Measurements from ENCODE around the gene NRXN3.

Gene NRXN3

DNA sequence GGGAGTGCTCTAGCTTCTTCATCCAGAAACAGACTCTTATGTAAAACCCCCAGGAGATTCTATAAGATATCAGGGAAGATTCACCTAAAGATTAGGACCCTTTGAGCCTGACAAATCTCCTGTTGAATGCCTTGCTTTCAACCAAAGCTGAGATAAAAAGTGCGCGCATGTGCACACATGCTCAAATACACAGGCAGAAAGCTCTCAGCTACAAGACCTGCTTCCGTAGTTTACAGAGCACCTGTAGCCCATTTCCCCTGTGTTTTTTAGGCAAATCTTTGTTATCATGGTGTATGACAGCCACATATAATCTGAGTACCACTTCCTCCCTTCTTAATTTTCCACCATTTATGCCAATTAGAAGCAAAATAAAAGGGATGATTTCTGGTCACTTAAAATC lies 866.9 kb downstream of the NRXN3 start:
- peaks cover 4% of the 10 kb centered on the region for H3K4me1 ChIP-seq (ENCODE audit: control insufficient read depth, insufficient read depth, low read length)
- WGBS, 2 experiments = 97 to 100% methylated on average over 3 of the region's 3 CpGs
- no peaks in the 10 kb centered on the region for H3K36me3 ChIP-seq (ENCODE audit: control insufficient read depth, insufficient read depth, low read length)
- H3K27ac ChIP-seq (ENCODE audit: insufficient read depth, low read depth, low read length, poor library complexity, severe bottlenecking) = no peak overlapping the region
- H3K9me3 ChIP-seq (ENCODE audit: control insufficient read depth, low read length) = no peaks in the 10 kb centered on the region
- no peak overlapping the region for H3K4me3 ChIP-seq (ENCODE audit: insufficient read depth, low read depth, low read length)
- no peaks in the 10 kb centered on the region for H3K27me3 ChIP-seq (ENCODE audit: control insufficient read depth, insufficient read depth, low read length, poor library complexity, severe bottlenecking)

DNA sequence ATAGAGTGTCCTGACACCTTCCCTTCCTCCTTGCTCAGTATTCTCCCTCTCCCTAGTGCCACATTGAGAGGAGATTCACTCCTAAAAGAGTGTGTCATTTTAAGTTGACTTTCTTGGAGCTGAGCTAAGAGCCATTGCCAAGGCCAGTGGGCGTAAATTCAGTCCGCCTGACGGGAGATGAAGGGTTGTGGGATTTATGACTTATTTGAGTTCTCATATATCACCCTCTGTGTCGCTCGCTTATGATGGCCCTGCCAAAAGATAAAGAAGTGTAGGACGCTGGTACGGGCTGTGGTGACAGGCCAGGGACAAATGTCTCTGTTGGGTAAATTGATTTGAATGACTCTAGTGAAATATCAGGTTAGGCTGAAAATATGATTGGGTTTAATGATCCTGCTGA lies 867.4 kb downstream of the NRXN3 start:
- Histone ChIP-seq H3K27ac (ENCODE audit: insufficient read depth, low read depth, low read length, poor library complexity, severe bottlenecking) (no peak overlapping the region), H3K4me3 (ENCODE audit: insufficient read depth, low read depth, low read length) (no peak overlapping the region), H3K9me3 (ENCODE audit: control insufficient read depth, low read length) (no peaks in the 10 kb centered on the region), H3K4me1 (ENCODE audit: control insufficient read depth, insufficient read depth, low read length) (peaks cover 4% of the 10 kb centered on the region), H3K36me3 (ENCODE audit: control insufficient read depth, insufficient read depth, low read length) (no peaks in the 10 kb centered on the region), H3K27me3 (ENCODE audit: control insufficient read depth, insufficient read depth, low read length, poor library complexity, severe bottlenecking) (no peaks in the 10 kb centered on the region)
- 95 to 96% methylated on average over 7 of the region's 7 CpGs for WGBS, 2 experiments

DNA sequence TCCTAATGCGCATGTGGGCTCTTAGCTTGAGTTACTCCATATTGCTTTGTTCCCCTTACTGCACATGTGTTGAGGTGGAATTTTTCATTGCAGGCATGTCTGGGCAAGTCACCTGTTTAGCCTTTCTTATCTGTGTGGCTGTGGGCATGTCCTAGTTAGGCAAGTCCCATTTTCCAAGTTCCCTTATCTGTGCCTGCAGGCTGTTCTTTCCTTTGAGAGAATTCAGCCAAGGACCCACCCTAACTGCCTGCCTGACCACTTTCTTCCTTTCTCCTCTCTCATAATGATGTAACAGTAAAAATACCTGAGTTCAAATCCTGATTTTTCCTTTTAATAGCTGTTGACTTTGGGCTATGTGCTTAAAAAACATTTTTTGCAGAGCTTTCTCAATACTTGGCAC lies 870.6 kb downstream of the NRXN3 start:
- Histone ChIP-seq H3K27ac (ENCODE audit: insufficient read depth, low read depth, low read length, poor library complexity, severe bottlenecking) (no peak overlapping the region), H3K4me3 (ENCODE audit: insufficient read depth, low read depth, low read length) (no peak overlapping the region), H3K36me3 (ENCODE audit: control insufficient read depth, insufficient read depth, low read length) (no peaks in the 10 kb centered on the region), H3K27me3 (ENCODE audit: control insufficient read depth, insufficient read depth, low read length, poor library complexity, severe bottlenecking) (no peaks in the 10 kb centered on the region), H3K4me1 (ENCODE audit: control insufficient read depth, insufficient read depth, low read length) (peaks cover 4% of the 10 kb centered on the region), H3K9me3 (ENCODE audit: control insufficient read depth, low read length) (no peaks in the 10 kb centered on the region)
- 95 to 96% methylated on average over 1 of the region's 1 CpG for WGBS, 2 experiments

DNA sequence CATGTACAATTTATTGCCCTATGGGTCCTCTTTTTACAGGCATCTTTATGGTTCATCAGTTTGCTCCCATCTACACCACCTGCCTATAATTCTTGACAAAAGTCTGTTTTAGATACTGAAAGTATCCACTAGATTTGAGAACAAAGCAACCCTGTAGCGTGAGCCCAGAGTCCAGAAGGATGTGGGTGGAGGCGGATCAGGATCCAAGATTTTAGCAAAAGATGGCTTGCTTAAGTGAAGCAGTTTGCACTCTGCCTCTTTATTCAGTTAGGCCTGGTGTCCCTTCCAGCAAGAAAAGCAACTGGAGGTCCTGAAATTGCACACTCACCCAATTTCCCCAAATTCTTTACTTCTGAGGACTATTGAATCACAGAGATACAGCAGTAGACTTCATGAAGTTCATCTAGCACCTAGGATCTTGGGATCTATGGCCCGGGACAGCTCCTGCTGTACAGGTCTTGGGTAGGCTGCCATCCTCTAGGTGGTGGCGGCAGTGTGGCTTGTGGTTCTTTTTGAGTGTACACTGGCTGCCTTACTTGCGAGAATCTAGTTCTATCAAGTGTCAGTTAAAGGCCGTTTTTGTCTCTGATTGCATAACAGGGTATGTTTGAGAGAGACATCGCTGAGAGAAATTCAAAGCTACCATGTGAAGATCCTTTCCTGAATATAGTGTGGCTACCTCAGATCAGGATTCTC lies 873.2 kb downstream of the NRXN3 start:
- no peak overlapping the region for H3K4me3 ChIP-seq (ENCODE audit: insufficient read depth, low read depth, low read length)
- no peaks in the 10 kb centered on the region for H3K27me3 ChIP-seq (ENCODE audit: control insufficient read depth, insufficient read depth, low read length, poor library complexity, severe bottlenecking)
- H3K27ac ChIP-seq (ENCODE audit: insufficient read depth, low read depth, low read length, poor library complexity, severe bottlenecking) = no peak overlapping the region
- peaks cover 4% of the 10 kb centered on the region for H3K4me1 ChIP-seq (ENCODE audit: control insufficient read depth, insufficient read depth, low read length)
- H3K9me3 ChIP-seq (ENCODE audit: control insufficient read depth, low read length) = no peaks in the 10 kb centered on the region
- H3K36me3 ChIP-seq (ENCODE audit: control insufficient read depth, insufficient read depth, low read length) = no peaks in the 10 kb centered on the region
- WGBS, 2 experiments = 95 to 97% methylated on average over 7 of the region's 7 CpGs

DNA sequence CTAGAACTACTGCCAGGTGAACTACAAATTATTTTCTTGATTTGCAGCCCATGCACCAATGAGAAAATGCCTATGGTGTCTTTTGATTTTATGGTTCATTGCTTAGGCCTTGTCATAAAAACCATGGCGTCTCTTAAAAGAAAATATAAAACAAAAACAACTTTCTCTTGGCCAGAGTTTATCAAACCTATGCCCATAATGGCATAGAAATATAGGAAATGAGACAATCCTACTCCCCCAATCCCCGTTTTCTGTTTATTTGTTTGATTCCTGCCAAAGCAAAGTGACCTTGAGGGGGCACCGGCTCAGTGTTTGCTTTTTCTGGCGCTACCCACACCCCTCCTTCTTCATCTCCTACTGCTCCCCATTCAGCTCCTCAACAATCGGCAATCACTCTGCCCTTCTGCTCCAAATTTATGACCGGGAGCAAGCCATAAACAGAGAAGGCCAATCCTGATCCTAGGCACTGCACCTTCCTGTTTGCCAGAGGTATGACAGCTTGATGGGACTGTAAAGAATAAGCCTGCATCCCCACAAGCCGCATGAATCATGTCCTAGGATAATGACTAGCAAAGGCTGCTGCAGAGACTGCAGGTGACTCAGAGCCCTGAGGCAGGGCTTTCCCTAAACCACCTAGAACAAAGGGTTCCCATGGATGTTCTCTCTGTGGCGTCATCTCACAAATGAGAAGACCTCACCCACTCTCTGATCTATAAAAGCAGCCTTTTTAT lies 874.9 kb downstream of the NRXN3 start:
- Histone ChIP-seq H3K9me3 (ENCODE audit: control insufficient read depth, low read length) (no peaks in the 10 kb centered on the region), H3K4me1 (ENCODE audit: control insufficient read depth, insufficient read depth, low read length) (no peaks in the 10 kb centered on the region), H3K27ac (ENCODE audit: insufficient read depth, low read depth, low read length, poor library complexity, severe bottlenecking) (no peak overlapping the region), H3K27me3 (ENCODE audit: control insufficient read depth, insufficient read depth, low read length, poor library complexity, severe bottlenecking) (no peaks in the 10 kb centered on the region), H3K36me3 (ENCODE audit: control insufficient read depth, insufficient read depth, low read length) (no peaks in the 10 kb centered on the region), H3K4me3 (ENCODE audit: insufficient read depth, low read depth, low read length) (no peak overlapping the region)
- WGBS, 2 experiments = 74 to 76% methylated on average over 8 of the region's 8 CpGs

DNA sequence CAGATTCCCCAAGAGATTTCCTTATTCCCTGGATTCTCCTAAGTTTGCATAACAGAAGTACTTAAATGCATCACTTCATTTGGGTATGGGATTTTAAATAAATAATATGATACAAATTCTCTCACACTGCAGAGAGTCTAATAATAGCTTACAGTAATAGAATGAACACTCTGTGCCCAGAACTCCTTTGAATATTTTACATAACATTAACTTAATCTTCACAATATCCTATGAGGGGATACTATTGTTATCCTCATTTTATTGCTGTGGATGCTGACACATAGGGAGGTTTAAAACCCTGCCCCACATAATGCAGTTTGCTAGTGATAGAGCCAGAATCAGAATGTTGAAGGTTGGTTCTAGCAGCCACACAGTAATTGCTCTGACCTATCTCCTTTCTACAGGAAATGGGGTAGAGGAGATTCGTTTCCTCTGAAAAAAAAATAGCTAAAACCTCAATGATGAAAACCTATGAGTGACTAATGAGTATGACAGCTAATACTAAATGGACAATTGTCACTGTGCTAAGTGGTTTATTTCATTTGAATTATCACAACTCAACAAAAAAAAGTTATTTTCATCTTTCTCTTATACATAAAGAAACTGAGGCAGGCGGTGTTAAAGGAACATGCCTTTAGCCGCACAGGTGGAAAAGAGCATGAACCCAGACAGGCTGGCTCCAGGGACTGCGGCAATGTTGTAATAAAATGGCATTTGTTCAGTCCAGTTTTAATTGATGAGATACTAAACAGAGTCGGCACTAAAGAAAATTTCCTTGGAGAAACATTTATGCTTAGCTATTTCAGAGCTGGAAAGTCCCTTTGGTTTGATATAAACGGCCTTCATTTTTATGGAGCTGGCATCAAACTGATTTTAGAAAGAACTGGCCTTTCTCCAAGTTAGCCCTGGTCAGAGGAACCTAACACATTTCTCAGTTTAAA lies 880.9 kb downstream of the NRXN3 start:
- no peak overlapping the region for H3K27ac ChIP-seq (ENCODE audit: insufficient read depth, low read depth, low read length, poor library complexity, severe bottlenecking)
- 95 to 97% methylated on average over 5 to 6 of the region's 6 CpGs for WGBS, 2 experiments
- H3K36me3 ChIP-seq (ENCODE audit: control insufficient read depth, insufficient read depth, low read length) = no peaks in the 10 kb centered on the region
- H3K27me3 ChIP-seq (ENCODE audit: control insufficient read depth, insufficient read depth, low read length, poor library complexity, severe bottlenecking) = no peaks in the 10 kb centered on the region
- H3K9me3 ChIP-seq (ENCODE audit: control insufficient read depth, low read length) = no peaks in the 10 kb centered on the region
- H3K4me3 ChIP-seq (ENCODE audit: insufficient read depth, low read depth, low read length) = no peak overlapping the region
- no peaks in the 10 kb centered on the region for H3K4me1 ChIP-seq (ENCODE audit: control insufficient read depth, insufficient read depth, low read length)

DNA sequence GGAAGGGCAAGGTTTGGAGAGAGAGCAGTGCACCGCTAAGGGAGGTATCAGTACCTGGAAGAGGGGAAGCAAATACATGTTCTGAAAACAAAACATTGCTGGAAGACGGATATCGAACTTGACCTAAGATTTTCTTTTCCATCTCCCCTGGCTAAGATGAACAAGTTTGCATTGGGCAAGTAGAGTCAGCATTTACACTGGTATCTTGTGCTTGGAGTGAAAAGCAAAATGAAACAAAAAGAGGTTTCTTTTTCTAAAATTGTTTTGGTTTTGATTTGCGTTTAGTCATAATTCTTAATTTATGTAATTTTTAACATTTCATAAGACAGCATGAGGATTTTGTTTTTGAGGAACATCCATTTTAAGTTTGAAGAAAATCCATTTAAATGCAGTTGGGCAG lies 881.6 kb downstream of the NRXN3 start:
- no peaks in the 10 kb centered on the region for H3K27me3 ChIP-seq (ENCODE audit: control insufficient read depth, insufficient read depth, low read length, poor library complexity, severe bottlenecking)

DNA sequence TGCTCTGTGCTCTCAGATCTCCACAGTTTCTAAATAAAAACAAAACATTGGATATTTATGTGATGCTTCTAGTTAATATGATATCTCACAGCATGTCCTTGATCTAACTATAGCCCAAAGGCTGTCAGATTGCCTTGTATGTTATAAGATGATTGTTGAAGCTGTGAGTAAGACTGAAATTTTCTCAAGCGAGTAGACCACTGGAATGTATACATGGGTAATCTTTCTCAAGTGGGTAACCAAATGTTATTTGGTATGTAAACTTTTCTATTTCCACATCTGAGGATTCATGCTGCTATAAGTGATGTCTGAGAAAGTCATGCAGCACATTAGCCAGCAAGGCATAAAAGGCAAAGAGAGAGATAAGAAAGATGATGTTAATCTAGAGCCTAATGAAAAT lies 886.7 kb downstream of the NRXN3 start:
- 91 to 92% methylated on average over 1 of the region's 1 CpG for WGBS, 2 experiments
- H3K36me3 ChIP-seq (ENCODE audit: control insufficient read depth, insufficient read depth, low read length) = no peaks in the 10 kb centered on the region
- H3K9me3 ChIP-seq (ENCODE audit: control insufficient read depth, low read length) = no peaks in the 10 kb centered on the region
- no peaks in the 10 kb centered on the region for H3K27me3 ChIP-seq (ENCODE audit: control insufficient read depth, insufficient read depth, low read length, poor library complexity, severe bottlenecking)
- H3K4me1 ChIP-seq (ENCODE audit: control insufficient read depth, insufficient read depth, low read length) = no peaks in the 10 kb centered on the region
- H3K27ac ChIP-seq (ENCODE audit: insufficient read depth, low read depth, low read length, poor library complexity, severe bottlenecking) = no peak overlapping the region
- H3K4me3 ChIP-seq (ENCODE audit: insufficient read depth, low read depth, low read length) = no peak overlapping the region

More for the DNA sequence above, 881.6 kb downstream of the NRXN3 start:
- H3K27ac ChIP-seq (ENCODE audit: insufficient read depth, low read depth, low read length, poor library complexity, severe bottlenecking) = no peak overlapping the region
- 95 to 96% methylated on average over 3 of the region's 4 CpGs for WGBS, 2 experiments
- no peak overlapping the region for H3K4me3 ChIP-seq (ENCODE audit: insufficient read depth, low read depth, low read length)
- no peaks in the 10 kb centered on the region for H3K9me3 ChIP-seq (ENCODE audit: control insufficient read depth, low read length)
- no peaks in the 10 kb centered on the region for H3K4me1 ChIP-seq (ENCODE audit: control insufficient read depth, insufficient read depth, low read length)
- H3K36me3 ChIP-seq (ENCODE audit: control insufficient read depth, insufficient read depth, low read length) = no peaks in the 10 kb centered on the region

DNA sequence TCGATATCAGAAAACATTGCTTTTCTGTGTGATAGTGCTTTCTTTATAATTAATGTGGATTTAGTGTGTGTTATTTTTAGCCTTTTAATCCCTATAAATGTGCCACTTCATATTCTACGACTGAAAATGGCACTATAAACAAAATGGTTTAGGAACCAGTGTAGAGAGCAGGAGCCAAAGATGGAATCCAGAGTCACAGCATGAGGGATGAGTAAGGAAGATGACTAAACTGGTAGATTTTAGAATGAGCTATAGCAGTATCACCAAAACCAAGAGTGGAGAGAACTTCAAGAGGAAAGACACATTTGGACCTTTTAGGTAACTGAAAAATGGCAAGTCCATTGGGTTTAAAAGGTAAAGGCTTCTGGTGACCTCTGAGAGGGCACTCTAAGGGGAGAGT lies 887.2 kb downstream of the NRXN3 start:
- no peaks in the 10 kb centered on the region for H3K36me3 ChIP-seq (ENCODE audit: control insufficient read depth, insufficient read depth, low read length)
- no peak overlapping the region for H3K4me3 ChIP-seq (ENCODE audit: insufficient read depth, low read depth, low read length)
- H3K9me3 ChIP-seq (ENCODE audit: control insufficient read depth, low read length) = no peaks in the 10 kb centered on the region
- 89 to 98% methylated on average over 2 of the region's 2 CpGs for WGBS, 2 experiments
- peaks cover 4% of the 10 kb centered on the region for H3K4me1 ChIP-seq (ENCODE audit: control insufficient read depth, insufficient read depth, low read length)
- H3K27me3 ChIP-seq (ENCODE audit: control insufficient read depth, insufficient read depth, low read length, poor library complexity, severe bottlenecking) = no peaks in the 10 kb centered on the region
- no peak overlapping the region for H3K27ac ChIP-seq (ENCODE audit: insufficient read depth, low read depth, low read length, poor library complexity, severe bottlenecking)

DNA sequence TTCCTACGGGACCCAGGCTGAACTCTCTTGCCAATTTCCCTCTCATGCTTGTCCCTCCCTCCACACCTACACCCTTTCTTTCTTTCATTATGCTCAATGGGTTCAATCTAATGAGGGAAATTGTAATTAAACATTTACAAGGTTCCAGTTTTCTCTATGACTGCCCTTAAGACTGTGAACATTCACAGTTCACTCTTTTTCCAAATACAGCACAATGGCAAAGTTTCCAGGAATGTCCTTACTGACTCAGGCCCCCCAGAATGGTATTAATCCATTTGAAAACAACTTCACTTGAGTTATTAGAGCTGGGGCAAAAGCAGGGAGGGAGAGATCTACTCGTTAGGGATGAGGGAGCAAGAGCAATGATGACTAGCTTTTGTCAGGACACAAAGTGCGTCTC lies 892.1 kb downstream of the NRXN3 start:
- H3K36me3 ChIP-seq (ENCODE audit: control insufficient read depth, insufficient read depth, low read length) = no peaks in the 10 kb centered on the region
- peaks cover 6% of the 10 kb centered on the region for H3K4me1 ChIP-seq (ENCODE audit: control insufficient read depth, insufficient read depth, low read length)
- no peak overlapping the region for H3K27ac ChIP-seq (ENCODE audit: insufficient read depth, low read depth, low read length, poor library complexity, severe bottlenecking)
- H3K4me3 ChIP-seq (ENCODE audit: insufficient read depth, low read depth, low read length) = no peak overlapping the region
- no peaks in the 10 kb centered on the region for H3K27me3 ChIP-seq (ENCODE audit: control insufficient read depth, insufficient read depth, low read length, poor library complexity, severe bottlenecking)
- WGBS, 2 experiments = 72 to 86% methylated on average over 2 to 3 of the region's 3 CpGs
- no peaks in the 10 kb centered on the region for H3K9me3 ChIP-seq (ENCODE audit: control insufficient read depth, low read length)
